ENCODE measurements around the gene KRT9. TPM values are rescaled to one million over a fixed set of nuclear protein-coding genes. Genes with fewer than 3 reads are reported as not detected.
"Not testable (repeated sequence)": the region's sequence is repeated elsewhere in the genome, so short reads cannot be mapped to it uniquely, and the experiment has no call there.

KRT9 gene
- total and polyA plus RNA-seq, 2 donors (not counting 3 experiments of a cell fraction or from before 2014, with no cell fraction given) = not detected

- Histone ChIP-seq H3K9ac (replicated peaks; ENCODE audit: extremely low read depth, insufficient read depth, low read length) (no peak overlapping the region), H3K36me3 (ENCODE audit: control insufficient read depth in 2 of 2, extremely low read depth in 1 of 2, insufficient read depth in 2 of 2, low read length in 2 of 2) (no peaks in the 10 kb centered on the region), H2AFZ (ENCODE audit: low read depth, low read length) (no peak overlapping the region), H4K20me1 (replicated peaks; ENCODE audit: control insufficient read depth, extremely low read depth, insufficient read depth, low read length) (no peaks in the 10 kb centered on the region), H3K9me1 (replicated peaks; ENCODE audit: control insufficient read depth, extremely low read depth, insufficient read depth, low read length) (no peaks in the 10 kb centered on the region), H3K9me3 (replicated peaks; ENCODE audit: control insufficient read depth, insufficient read depth, low read length) (no peaks in the 10 kb centered on the region), H3K4me1 (ENCODE audit: control insufficient read depth, extremely low read depth, insufficient read depth, low read length) (no peaks in the 10 kb centered on the region), H3K27ac (ENCODE audit: insufficient read depth, low read depth, low read length) (no peak overlapping the region), H3K4me2 (ENCODE audit: insufficient read depth, low read length) (no peak overlapping the region), H3K4me3 (replicated peaks in 1 of 3; ENCODE audit: insufficient read depth in 1 of 3, low read depth in 1 of 3, low read length in 3 of 3) (no peak overlapping the region), H3K79me2 (ENCODE audit: control insufficient read depth, insufficient read depth, low read length) (no peaks in the 10 kb centered on the region), H3K27me3 (ENCODE audit: control insufficient read depth in 2 of 2, insufficient read depth in 2 of 2, low read length in 2 of 2) (peaks cover 0 to 4% of the 10 kb centered on the region in 2 experiments)
- no TSS peak for BruUV-seq (replicated peaks)
- intact Hi-C loops (cut with micrococcal nuclease) = no loop called here
- TF ChIP-seq POLR2AphosphoS5 (IDR thresholded peaks at IDR 0.05; ENCODE audit: insufficient read depth, low read depth, low read length) = no peak
- no peak for TF ChIP-seq POLR2A (IDR thresholded peaks at IDR 0.05; ENCODE audit: low read depth, low read length)
- no peak for TF ChIP-seq MYC (IDR thresholded peaks at IDR 0.05; ENCODE audit: low read depth, low read length)
- no peak for TF ChIP-seq CTCF (IDR thresholded peaks at IDR 0.05; ENCODE audit: extremely low read depth in 1 of 2, insufficient read depth in 1 of 2, low read depth in 1 of 2, low read length in 2 of 2)
- no peak for TF ChIP-seq GATA2 (IDR thresholded peaks at IDR 0.05; ENCODE audit: insufficient read depth, insufficient read length, low read depth, low read length)
- TF ChIP-seq EZH2 (IDR thresholded peaks at IDR 0.05; ENCODE audit: borderline replicate concordance, low read depth, low read length, severe bottlenecking) = no peak
- no peak for TF ChIP-seq JUN (IDR thresholded peaks at IDR 0.05; ENCODE audit: borderline replicate concordance, insufficient read depth, insufficient read length, low read depth)
- TF ChIP-seq, protein P1, sequence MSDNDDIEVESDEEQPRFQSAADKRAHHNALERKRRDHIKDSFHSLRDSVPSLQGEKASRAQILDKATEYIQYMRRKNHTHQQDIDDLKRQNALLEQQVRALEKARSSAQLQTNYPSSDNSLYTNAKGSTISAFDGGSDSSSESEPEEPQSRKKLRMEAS (IDR thresholded peaks at IDR 0.05; ENCODE audit: insufficient read depth, insufficient read length) = no peak
- no peak for TF ChIP-seq FOS (IDR thresholded peaks at IDR 0.05; ENCODE audit: borderline replicate concordance, insufficient read depth, low read length)
- POLR2A ChIA-PET = interaction anchor here (0.7 to 1.4 kb wide), 2 partner anchors 110 to 712 kb away, joined by 3 to 9 read pairs; partner anchors contain the start of gene EIF1
- CTCF ChIA-PET = interaction anchor here (0.6 to 2.6 kb wide), 12 partner anchors 10 to 257 kb away, joined by 3 to 44 read pairs (median 6); no protein-coding TSS in a partner anchor
- FAIRE-seq = no peak
- dilution Hi-C loops (cut with MboI; ENCODE audit: extremely low pct_ligation_motif_present, low sequenced_read_pairs) = no loop called here
- DNase-seq (ENCODE audit: low read depth, low spot score) = no peak
These were observed 6.7 kb upstream of the KRT9 start for GRCh38 chr17:41578538-41578937.

DNA sequence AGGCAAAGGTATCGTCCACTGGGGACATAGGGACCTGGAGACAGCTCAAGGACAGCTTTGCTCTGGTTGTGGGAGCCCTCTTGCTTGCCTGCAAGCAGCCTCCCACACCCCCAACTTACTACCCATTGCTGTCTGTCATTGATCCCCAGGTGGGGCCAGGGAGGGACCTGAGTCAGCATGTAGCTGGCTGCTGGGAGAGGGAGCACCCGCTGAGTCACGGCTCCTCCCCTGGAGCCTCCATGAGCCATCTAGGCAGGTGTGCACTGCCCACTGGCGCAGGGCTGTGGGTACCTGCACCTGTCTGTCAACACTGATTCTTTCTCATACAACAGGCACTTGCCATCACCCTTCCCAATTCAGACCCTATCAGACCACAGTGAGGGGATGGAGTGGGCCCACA, 4.9 kb upstream of the KRT9 start:
- H3K9me3 ChIP-seq (replicated peaks; ENCODE audit: control insufficient read depth, insufficient read depth, low read length); CTCF ChIA-PET; H2AFZ ChIP-seq (ENCODE audit: low read depth, low read length); H3K4me2 ChIP-seq (ENCODE audit: insufficient read depth, low read length); POLR2A ChIA-PET; H3K36me3 ChIP-seq (ENCODE audit: control insufficient read depth in 2 of 2, extremely low read depth in 1 of 2, insufficient read depth in 2 of 2, low read length in 2 of 2); H3K9ac ChIP-seq (replicated peaks; ENCODE audit: extremely low read depth, insufficient read depth, low read length); dilution Hi-C loops (cut with MboI; ENCODE audit: extremely low pct_ligation_motif_present, low sequenced_read_pairs); DNase-seq (ENCODE audit: low read depth, low spot score); H3K79me2 ChIP-seq (ENCODE audit: control insufficient read depth, insufficient read depth, low read length); H3K27me3 ChIP-seq (ENCODE audit: control insufficient read depth in 2 of 2, insufficient read depth in 2 of 2, low read length in 2 of 2); intact Hi-C loops (cut with micrococcal nuclease); H4K20me1 ChIP-seq (replicated peaks; ENCODE audit: control insufficient read depth, extremely low read depth, insufficient read depth, low read length); H3K4me1 ChIP-seq (ENCODE audit: control insufficient read depth, extremely low read depth, insufficient read depth, low read length); FAIRE-seq; BruUV-seq (replicated peaks); H3K9me1 ChIP-seq (replicated peaks; ENCODE audit: control insufficient read depth, extremely low read depth, insufficient read depth, low read length); H3K27ac ChIP-seq (ENCODE audit: insufficient read depth, low read depth, low read length); H3K4me3 ChIP-seq (replicated peaks in 1 of 3; ENCODE audit: insufficient read depth in 1 of 3, low read depth in 1 of 3, low read length in 3 of 3): not testable (repeated sequence)

All from endothelial cell of umbilical vein (primary cell).